NCI-H1048 (cell line): Measurements from ENCODE around the gene BEND3.
"Not testable (repeated sequence)": the region's sequence is repeated elsewhere in the genome, so short reads cannot be mapped to it uniquely, and the experiment has no call there.

Source experiments
- DNase-seq: peaks from one replicate; lab custom pipeline; 2025; lab: John Stamatoyannopoulos, UW

Gene BEND3

DNA sequence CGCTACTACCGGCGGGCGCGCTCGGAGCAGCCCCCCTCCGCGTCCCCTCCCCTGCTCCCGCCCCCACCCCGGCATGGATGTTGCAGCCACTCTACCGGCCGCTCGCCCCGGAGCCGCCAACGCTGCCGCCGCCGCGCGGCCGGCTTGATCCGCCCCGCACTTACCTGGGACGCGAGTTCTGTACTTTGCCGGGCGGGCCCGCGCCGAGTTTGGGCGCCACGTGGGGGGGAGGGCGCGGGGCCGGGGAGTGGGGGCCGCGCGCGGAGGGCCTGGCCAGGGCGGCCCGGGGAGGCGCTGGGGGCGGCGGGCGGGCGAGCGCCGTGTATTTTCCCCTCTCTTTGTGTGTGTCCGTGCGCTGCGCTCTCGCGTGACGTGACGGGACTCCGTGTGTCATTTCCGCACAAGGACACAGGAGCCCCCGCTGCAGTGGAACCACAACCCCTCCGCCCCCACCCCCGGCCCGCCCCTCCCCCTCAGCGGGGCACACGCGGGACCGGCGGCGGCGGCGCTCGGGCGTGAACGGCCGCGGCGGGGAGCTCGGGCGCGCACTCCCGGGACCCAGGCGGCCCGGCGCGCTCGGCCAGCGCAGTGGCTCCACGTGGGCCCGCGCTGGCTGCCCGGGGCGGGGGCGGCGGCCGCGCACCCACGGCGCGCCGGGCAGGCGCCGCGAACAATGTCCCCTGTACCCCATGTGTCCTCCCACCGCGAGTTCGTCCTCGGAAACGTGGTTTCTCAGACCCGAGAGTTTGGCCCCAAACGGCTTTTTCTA is at the start of gene BEND3:
TSS of gene BEND3 (minus strand) at position 590 of the 769 bp plus-strand sequence. CDS start 16,230 bp downstream, outside the sequence.
- DNase-seq, result no peak

DNA sequence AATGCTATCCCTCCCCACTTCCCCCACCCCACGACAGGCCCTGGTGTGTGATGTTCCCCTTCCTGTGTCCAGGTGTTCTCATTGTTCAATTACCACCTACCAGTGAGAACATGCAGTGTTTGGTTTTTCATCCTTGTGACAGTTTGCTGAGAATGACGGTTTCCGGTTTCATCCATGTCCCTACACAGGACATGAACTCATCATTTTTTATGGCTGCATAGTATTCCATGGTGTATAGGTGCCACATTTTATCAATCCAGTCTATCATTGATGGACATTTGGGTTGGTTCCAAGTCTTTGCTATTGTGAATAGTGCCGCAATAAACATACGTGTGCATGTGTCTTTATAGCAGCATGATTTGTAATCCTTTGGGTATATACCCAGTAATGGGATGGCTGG is 49.0 kb upstream of the BEND3 start:
- not testable (repeated sequence) for DNase-seq

DNA sequence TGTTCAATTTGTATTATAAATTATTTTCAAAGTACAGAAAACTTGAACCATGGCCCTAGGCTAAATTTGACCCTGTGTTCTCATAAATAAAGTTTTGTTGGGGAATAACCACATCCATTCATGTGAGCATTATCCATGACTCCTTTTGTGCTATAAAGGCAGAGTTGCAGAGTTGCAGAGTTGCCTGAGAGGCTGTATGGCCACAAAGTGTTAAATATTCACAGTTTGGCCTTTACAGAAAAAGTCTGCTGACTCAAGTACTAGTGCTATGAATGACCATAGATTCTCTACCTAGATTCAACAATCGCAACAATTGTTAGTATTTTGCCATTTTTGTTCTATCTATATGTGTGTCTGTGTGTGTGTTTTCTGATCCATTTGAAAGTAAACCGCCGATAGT is 46.2 kb upstream of the BEND3 start:
- DNase-seq, result no peak

DNA sequence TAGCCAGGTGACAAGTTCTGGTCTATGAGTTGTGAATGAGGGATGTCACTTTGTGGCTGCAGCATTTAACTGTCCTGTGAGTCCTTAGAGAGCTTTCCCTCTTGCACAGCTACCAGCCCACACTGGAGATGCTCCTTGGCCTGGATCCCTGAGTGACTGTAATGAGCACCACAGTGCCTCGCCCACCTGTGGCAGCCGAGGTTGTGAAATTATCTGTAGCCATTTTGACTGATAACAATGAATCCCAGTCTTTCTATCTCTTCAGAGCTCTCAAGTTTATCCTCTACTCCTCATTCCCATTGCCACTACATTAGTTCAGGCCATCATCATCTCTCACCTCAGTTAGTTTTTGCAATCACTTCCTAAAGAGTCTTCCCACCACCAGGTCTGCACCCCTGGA is 41.3 kb upstream of the BEND3 start:
- no peak for DNase-seq

DNA sequence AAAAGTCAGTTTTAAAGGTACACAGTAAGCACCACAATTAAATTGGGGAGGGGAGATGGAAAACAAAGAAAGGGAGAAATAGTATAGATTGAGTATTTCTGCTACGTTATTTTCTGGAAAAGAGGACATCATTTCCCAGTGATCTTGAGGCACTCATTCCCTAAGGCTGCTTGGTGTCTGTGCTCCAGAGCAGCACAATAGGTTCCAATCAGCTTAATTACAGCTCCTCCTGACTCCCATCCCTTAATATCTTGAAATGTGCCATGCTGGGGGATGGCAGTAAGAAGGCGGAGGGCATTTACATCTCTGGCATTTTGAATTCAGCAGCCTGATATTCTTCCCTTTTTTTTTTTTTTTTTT is 39.5 kb upstream of the BEND3 start:
- DNase-seq, result no peak

DNA sequence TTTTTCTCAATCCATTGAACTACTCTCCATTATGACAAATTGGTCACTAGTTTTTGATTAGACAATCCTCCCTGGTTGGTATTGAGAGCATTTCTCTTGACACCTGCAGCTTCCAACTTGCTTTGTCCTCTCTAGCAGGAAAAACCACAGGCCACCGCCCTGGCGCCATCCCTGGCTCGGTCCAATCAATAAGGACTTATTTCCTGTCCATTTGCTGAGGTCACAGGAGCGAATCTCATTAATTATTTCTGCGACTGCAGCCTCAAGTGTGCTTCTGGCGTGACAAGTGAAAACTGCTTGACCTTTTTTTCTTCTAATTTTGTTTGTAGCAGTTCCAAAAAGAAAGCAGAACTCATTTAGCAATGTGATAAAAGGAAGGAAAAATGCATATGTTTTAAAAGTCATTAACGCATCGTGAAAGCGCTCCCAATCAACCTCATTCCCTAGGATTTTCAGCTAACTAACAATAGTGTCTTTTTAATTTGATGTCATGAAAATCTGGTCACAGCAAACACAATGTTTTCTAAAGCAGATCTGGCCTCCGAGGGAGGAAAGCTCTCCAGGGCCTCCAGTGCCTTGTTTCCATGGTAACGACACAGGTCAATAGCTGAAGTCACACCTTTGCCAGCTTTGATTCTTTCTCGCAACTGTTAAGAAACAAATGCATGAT is 39.0 kb upstream of the BEND3 start:
- DNase-seq, result no peak

DNA sequence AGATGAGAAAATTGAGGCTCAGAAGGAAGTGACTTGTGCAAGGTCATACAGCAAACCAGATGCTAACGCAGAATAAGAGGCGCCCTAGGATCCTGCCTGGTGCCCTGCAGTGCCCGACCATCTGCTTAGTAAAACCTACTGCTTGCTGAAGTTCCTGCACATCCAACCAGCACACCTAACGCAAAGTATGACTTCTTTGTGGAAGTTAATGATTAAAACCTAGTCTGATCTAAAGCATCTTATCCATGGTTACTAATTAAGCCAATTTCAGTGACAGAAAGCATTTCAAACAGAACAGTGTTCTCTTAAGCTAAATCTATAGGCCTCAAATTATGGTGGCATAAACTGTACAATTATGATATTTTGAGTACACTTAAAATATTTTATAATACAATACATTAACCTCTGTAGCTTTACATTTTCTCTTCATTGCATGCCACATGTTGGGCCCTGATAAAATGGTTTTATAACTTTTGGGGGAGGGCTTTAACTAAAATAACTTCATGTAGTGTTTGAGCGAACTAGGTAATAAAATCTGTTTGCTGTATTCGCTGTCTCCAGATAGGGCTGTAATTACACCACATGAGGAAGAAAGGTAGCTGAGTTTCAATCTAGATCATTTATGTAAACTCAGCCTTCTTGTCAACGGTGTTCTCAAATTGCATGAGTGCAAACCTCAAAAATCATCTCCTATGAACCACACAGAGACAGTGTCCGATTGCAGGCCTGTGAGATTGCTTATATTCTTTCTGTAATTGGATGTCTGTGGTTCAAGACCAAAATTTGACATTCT is 37.5 kb upstream of the BEND3 start:
- no peak for DNase-seq

DNA sequence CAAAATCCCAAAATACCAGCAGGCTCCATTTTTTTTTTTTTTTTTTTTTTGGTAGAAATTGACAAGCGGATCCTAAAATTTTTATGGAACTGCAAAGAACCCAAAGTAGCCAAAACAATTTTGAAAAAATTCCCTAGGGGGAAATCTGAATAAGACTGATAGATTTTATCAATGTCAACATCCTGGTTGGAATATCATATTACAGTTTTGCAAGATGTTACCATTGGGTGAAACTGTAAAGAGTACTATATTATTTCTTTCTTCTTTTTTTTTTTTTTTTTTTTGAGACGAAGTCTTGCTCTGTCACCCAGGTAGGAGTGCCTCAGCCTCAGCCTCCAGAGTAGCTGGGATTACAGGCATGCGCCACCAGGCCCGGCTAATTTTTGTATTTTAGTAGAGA is 29.4 kb upstream of the BEND3 start:
- DNase-seq, result no peak

DNA sequence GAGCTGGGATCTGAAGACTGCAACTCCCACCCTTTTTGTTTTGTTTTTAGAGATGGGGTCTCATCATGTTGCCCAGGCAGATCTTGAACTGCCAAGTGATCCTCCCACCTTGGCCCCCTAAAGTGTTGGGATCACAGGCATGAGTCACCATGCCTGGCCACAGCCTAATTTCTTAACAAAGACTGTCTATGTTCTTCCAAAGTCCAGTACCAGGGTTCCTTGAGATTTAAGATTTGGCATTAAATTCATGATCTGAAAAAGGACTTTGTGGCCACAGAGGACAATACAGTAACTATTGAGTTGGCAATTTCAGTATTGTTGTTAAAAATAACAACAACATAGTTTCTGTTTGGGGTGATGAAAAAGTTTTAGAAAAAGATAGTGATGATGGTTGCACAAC is 28.7 kb upstream of the BEND3 start:
- no peak for DNase-seq

DNA sequence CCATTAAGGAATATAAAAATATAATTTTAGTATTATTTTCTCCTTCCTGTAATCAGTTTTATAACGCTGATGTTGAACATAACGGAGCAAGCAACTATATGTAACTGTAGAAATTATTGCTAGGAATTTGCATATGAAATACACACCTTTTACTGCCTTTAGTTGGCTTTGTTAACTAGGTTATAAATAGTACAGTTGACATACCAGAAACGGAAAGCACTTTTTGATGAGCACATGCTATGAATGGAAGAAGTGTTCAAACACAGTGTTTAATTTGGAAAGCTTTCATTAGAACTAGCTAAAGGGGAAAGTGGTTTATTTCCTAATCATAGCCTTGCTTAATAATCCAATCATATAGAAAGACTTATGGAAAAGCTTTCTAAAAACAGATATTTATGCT is 25.3 kb upstream of the BEND3 start:
- no peak for DNase-seq

DNA sequence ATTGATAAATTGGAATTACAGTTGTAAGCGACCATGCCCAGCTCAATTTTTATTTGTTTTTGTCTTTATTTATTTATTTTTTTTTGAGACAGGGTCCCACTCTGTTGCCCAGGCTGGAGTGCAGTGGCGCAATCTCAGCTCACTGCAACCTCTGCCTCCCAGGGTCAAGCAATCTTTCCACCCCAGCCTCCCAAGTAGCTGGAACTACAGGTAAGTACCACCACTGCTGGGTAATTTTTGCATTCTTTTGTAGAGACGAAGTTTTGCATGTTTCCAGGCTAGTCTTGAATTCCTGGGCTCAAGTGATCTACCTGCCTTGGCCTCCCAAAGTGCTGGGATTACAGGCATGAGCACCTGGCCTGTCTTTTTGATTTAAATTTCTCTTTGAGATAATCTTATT is 21.0 kb upstream of the BEND3 start:
- DNase-seq, result not testable (repeated sequence)

DNA sequence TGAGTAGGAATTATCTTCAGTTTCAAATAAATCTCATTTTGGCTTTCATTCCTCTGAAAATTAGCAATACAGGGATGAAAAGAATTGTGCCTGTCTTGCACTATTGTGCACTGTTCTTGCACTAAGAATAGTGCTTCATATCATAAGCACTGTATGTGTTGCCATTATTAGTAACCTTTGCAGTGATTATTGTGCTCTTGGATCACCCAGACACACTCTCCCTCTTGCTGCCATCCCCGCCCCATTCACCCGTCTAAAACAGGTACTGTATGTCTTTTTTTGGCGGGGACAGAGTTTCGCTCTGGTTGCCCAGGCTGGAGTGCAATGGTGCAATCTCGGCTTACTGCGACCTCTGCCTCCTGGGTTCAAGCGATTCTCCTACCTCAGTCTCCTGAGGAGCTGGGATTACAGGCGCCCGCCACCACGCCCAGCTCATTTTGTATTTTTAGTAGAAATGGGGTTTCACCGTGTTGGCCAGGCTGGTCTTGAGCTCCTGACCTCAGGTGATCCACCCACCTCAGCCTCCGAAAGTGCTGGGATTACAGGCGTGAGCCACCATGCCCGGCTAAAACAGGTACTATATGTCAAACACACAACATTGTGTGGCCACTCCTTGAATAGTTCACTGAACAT is 19.8 kb upstream of the BEND3 start:
- DNase-seq, result not testable (repeated sequence)

DNA sequence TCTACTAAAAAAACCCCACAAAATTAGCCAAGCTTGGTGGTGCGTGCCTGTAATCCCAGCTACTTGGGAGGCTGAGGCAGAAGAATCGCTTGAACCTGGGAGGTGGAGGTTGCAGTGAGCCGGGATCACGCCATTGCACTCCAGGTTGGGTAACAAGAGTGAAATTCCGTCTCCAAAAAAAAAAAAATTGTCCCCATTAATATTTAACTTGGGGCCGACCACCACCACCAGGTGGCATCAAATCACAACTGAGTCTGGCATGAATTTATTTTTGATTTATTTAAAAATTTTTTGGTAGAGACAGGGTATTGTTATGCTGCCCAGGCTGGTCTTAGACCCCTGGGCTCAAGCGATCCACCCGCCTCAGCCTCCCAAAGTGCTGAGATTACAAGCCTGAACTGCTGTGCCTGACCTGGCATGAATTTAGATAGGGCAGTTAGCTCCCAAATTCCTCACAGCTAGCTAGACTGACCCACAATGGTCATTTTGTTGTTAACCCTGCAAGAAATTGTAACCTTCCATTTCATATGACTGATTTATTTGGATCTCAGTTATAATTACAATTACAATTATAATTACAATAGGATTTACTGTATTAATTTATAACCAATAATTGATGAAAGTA is 17.1 kb upstream of the BEND3 start:
- DNase-seq, result no peak

DNA sequence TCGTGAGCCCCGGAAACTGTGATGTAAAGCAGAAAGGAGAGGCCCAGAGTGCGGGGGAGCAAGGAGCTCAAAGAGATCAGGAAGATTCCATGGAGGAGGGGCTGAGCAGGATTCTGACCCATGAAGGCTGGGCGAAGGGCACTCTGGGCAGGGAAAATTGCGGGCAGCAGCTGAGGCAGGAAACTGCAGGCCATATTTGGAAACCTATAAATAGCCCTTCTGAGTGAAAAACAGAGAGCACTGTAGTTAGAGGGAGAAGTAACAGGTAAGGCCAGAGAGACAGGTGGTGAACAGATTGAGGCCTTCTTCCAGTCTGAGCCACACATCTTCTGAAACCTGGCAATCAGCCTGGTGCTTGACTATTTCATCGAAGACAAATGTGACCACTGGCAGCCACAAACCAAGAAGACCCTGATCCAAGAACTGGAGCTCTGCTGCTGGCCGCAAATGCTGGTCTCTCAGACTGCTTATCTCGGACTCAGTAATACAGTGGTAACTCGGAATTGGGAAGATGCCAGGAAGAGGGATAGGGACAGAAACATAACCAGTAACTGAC is 14.1 kb upstream of the BEND3 start:
- no peak for DNase-seq

DNA sequence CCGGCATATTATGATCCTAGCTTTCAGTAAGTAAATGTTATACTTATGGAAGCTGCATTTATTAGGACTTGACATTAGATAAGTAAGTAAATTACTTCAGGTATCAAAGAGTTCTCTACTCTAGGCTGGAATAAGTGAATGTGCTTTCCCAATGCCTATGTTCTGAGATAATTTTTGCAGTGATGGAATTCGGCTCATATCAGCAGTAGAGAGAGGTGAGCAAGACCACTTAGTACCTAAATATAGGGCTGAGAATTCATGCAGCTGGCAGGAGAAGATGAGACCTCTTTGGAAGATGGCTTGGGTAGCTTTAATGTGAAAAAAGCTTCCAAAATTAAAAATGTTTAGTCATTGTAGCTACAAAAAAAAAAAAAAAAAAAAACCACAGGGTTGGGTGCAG is 13.3 kb upstream of the BEND3 start:
- DNase-seq, result no peak

DNA sequence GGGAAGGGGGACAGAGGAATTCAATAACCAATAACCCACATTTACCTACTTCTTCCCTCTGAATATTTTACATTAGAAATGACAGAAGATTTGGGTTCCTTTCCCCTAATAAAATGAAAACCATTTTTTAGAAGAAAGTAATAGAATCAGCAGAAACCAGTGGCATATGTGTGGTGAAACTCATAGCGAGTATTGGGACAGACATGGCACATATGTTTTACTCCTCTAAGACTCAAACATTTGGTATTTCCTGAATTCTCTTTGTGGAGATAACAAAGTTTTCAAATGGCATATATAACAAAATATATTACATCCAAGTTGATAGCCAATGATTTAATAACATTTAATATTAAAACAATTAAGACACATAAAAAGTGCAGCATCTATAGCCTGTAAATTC is 12.9 kb upstream of the BEND3 start:
- DNase-seq, result no peak

DNA sequence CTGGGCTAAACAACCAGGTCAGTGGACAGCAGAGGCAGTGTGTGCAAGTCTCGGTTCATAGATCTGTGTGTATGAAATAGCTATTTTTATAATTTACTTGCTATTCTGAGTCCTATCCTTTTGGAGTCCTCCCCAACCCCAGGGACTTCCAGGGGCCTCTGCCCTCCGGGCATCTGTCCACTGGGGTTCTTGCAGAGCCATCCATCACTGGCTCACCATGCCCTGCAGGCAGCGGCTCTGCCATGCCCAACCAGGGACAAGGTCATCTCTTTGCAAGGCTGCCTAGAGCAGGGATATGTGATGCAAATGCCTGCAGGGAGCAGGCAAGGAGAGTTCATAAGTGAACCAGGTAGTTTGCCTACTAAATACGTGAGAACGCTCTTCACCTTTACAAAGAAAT is 10.5 kb upstream of the BEND3 start:
- DNase-seq, result no peak

DNA sequence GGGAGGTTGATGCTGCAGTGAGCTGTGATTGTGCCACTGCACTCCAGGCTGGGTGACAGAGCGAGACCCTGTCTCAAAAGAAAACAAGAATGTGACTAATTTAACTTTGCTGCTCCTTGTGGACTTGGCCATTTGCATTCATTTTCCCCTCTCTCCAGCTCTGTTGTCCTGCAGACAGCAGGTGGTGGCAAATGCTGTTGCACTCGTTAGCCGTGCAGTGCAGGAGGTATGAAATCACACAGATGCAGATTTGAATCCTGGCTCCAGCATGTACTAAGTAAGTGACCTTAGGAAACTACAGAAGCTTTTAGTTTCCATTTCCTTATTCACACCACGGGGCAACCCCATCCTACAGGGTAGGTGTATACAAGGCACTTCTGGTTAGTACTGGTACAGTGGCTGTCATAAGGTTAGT is 9.6 kb upstream of the BEND3 start:
- no peak for DNase-seq

DNA sequence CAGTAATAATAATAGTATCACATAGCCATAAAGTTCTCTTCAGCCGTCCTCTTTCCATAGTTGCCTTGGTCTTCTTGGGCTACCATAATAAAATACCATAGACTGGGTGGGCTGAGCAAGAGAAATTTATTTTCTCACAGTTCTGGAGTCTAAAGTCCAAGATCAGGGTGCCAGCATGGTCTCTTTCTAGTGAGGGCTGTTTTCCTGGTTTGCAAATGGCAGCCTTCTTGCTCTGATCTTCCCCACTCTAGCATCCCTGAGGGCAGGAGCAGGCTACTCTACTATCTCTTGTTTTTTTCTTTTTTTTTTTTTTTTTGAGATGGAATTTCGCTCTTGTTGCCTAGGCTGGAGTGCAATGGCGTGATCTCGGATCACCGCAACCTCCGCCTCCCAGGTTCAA is 8.2 kb upstream of the BEND3 start:
- no peak for DNase-seq

DNA sequence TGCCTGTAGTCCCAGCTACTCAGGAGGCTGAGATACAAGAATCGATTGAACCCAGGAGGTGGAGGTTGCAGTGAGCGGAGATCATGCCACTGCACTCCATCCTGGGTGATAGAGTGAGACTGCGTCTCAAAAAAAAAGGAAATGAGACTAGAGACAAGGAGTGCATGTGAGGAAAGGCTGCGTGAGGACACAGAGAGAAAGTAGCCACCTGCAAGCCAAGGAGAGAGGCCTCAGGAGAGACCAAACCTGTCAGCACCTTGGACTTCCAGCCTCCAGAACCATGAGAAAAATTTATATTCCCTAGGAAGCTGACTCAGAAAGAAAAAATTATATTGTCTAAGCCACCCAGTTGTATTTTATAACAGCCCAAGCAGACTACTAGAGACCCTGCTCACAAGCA is 7.4 kb upstream of the BEND3 start:
- DNase-seq, result no peak

DNA sequence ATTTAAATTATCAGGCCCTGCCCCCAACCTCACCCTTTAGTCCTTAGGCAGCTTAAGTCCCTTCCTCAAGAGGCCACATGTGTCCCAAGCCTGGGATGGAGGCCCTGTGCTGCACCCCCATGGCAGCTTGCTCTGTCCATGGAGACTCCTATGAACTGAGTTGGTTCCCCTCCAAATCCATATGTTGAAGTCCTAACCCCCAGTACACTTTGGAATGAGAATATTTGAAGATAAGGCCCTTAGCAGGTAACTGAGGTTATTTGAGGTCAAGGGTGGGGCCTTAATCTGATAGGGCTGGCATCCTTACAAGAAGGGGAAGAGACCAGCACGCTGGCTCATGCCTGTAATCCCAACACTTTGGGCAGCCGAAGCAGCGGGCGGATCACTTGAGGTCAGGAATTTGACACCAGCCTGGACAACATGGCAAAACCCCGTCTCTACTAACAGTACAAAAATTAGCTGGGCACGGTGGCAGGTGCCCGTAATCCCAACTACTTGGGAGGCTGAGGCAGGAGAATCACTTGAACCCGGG is 6.7 kb upstream of the BEND3 start:
- no peak for DNase-seq

DNA sequence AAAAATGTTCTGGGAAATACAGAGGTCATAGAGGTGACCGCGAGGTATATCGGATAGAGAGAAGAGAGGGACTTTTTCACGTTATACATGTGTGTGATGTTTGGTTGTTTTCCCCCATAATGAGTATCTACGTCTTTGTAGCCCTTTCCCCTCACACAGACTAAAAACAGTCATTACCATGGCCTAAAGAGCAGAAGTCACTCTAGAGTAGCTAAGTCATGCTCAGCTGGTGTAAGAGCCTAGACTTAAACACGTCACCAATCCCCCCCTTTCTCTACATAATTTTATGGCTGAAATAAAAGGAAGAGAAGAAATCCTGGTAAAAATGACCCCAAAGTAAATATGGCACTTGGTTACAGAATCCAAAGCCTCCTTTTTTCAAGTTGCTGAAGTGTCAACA is 6.0 kb upstream of the BEND3 start:
- DNase-seq, result no peak
